Measurements from ENCODE around the gene CSH2.
"Not testable (repeated sequence)": the region's sequence is repeated elsewhere in the genome, so short reads cannot be mapped to it uniquely, and the experiment has no call there.

GRCh38 chr17:63873577-63873976 is at the start of gene CSH2:
- TF ChIP-seq CTCF (IDR thresholded peaks at IDR 0.05; ENCODE audit: insufficient read depth, low read length, poor library complexity, severe bottlenecking); EZH2phosphoT487 (conservative IDR thresholded peaks at IDR 0.05; ENCODE audit: low read length): not testable (repeated sequence)
